Naive B cell (primary cell): Measurements from ENCODE around the gene PTGDS. TPM values are rescaled to one million over a fixed set of nuclear protein-coding genes. Genes with fewer than 3 reads are reported as not detected.
A peak's percentile ranks its signal among the peaks of the same experiment; 100 is the strongest.

Experiments
- ATAC-seq, 2 donors: fragments of 150-1000 bp; cut with Tn5 transposase; 2 replicates each; pipeline ENCODE4 v1.10.0; 2021; ENCODE audit warnings: low read depth in 2 of 2, mild to moderate bottlenecking in 2 of 2, moderate library complexity in 2 of 2
- DNase-seq: peaks from one replicate; pipeline ENCODE4 v3.0.0; 2022
- H3K27ac Mint-ChIP-seq, 6 donors: one replicate each; pipeline ENCODE4 v1.8.0; 2020 to 2022; ENCODE audit warnings: mild to moderate bottlenecking in 6 of 6, mixed read lengths in 6 of 6, moderate library complexity in 5 of 6, inconsistent platforms in 2 of 6
- H3K27me3 Mint-ChIP-seq, 3 donors: one replicate each; pipeline ENCODE4 v1.8.0; 2021 to 2022; ENCODE audit warnings: mixed read lengths in 3 of 3, mild to moderate bottlenecking in 1 of 3
- H3K36me3 Mint-ChIP-seq, 2 donors: one replicate each; pipeline ENCODE4 v1.8.0; 2020 to 2022; ENCODE audit warnings: mixed read lengths in 2 of 2, inconsistent platforms in 1 of 2, mild to moderate bottlenecking in 1 of 2
- H3K4me1 Mint-ChIP-seq, 3 donors: one replicate each; pipeline ENCODE4 v1.8.0; 2020 to 2022; ENCODE audit warnings: mixed read lengths in 3 of 3, inconsistent platforms in 1 of 3, mild to moderate bottlenecking in 1 of 3, moderate library complexity in 1 of 3
- H3K4me3 Mint-ChIP-seq, 8 donors: one replicate each; pipeline ENCODE4 v1.8.0; 2020 to 2022; ENCODE audit warnings: mild to moderate bottlenecking in 8 of 8, mixed read lengths in 8 of 8, moderate library complexity in 8 of 8, inconsistent platforms in 2 of 8
- H3K9me3 Mint-ChIP-seq, 7 donors: one replicate each; pipeline ENCODE4 v1.8.0; 2020 to 2022; ENCODE audit warnings: mixed read lengths in 7 of 7, mild to moderate bottlenecking in 5 of 7, inconsistent platforms in 2 of 7, moderate library complexity in 1 of 7
- polyA plus RNA-seq, 6 donors: library from polyadenylated mRNA; unstranded; fragments of 300-500 nt; fragmentation: Illumina TruSeq; gene quantifications; one replicate each; pipeline ENCODE4 v1.2.3, GENCODE V29; 2021; ENCODE audit warnings: low read depth in 6 of 6

The PTGDS gene
- polyA plus RNA-seq, 6 donors from 2014 or later = 0.41 to 1.4 TPM; not detected in 4

GRCh38 chr9:136942112-136942880 is 35.0 kb upstream of the PTGDS start:
- peak overlapping the region in 4 of 8 donors; percentile 15 to 80 (median 59) for H3K4me3 Mint-ChIP-seq
- peaks cover 4 to 6% of the 10 kb centered on the region in 2 donors for H3K36me3 Mint-ChIP-seq
- H3K4me1 Mint-ChIP-seq = peaks cover 6 to 13% (median 8%) of the 10 kb centered on the region in 3 donors
- no peaks in the 10 kb centered on the region for H3K9me3 Mint-ChIP-seq
- no peaks in the 10 kb centered on the region for H3K27me3 Mint-ChIP-seq
- H3K27ac Mint-ChIP-seq = peak overlapping the region in 1 of 6 donors; percentile 56
- no peak for ATAC-seq
- DNase-seq = no peak

- no peaks in the 10 kb centered on the region for H3K27me3 Mint-ChIP-seq
- peaks cover 6 to 13% (median 8%) of the 10 kb centered on the region in 3 donors for H3K4me1 Mint-ChIP-seq
- no peak for ATAC-seq
- H3K9me3 Mint-ChIP-seq = no peaks in the 10 kb centered on the region
- peak overlapping the region in 3 of 6 donors; percentile 26 to 76 (median 42) for H3K27ac Mint-ChIP-seq
- H3K4me3 Mint-ChIP-seq = peak overlapping the region in 4 of 8 donors; percentile 54 to 80 (median 65)
- DNase-seq = no peak
- H3K36me3 Mint-ChIP-seq = peaks cover 4 to 6% of the 10 kb centered on the region in 2 donors
Observed at GRCh38 chr9:136942881-136943230, 34.4 kb upstream of the PTGDS start.

- peak; percentile 18 for DNase-seq
- Mint-ChIP-seq H3K27me3 (no peaks in the 10 kb centered on the region), H3K9me3 (no peaks in the 10 kb centered on the region), H3K4me3 (peak overlapping the region; percentile 65 to 91 (median 77)), H3K27ac (peak overlapping the region in 3 of 6 donors; percentile 47 to 69 (median 62)), H3K4me1 (peaks cover 6 to 13% (median 8%) of the 10 kb centered on the region in 3 donors), H3K36me3 (peaks cover 4 to 6% of the 10 kb centered on the region in 2 donors)
- ATAC-seq = peak; percentile 6 to 16
Observed at GRCh38 chr9:136943291-136944211, 33.8 kb upstream of the PTGDS start.

- DNase-seq = no peak
- Mint-ChIP-seq H3K36me3 (peaks cover under 1 to 4% of the 10 kb centered on the region in 2 donors), H3K27me3 (no peaks in the 10 kb centered on the region), H3K9me3 (no peaks in the 10 kb centered on the region), H3K4me3 (peak overlapping the region in 4 of 8 donors; percentile 74 to 91 (median 78)), H3K27ac (peak overlapping the region in 1 of 6 donors; percentile 47), H3K4me1 (peaks cover 6 to 10% (median 10%) of the 10 kb centered on the region in 3 donors)
- ATAC-seq = peak; percentile 42 to 49
Observed at GRCh38 chr9:136944212-136944518, 33.1 kb upstream of the PTGDS start.

GRCh38 chr9:136944519-136945332 is 32.6 kb upstream of the PTGDS start, which contains the start of the genes C8G and FBXW5:
C8G (plus strand) TSS chr9:136945243; CDS start chr9:136945321, 78 bp downstream.
FBXW5 (minus strand) TSS chr9:136944738; CDS start chr9:136944083, 655 bp downstream.
- H3K4me1 Mint-ChIP-seq = peaks cover 8 to 10% (median 10%) of the 10 kb centered on the region in 3 donors
- H3K4me3 Mint-ChIP-seq = peak within 1 kb of the TSS; percentile 73 to 91 (median 80)
- H3K27me3 Mint-ChIP-seq = no peaks in the 10 kb centered on the region
- H3K27ac Mint-ChIP-seq = peak within 1 kb of the TSS in 5 of 6 donors; percentile 49 to 96 (median 87)
- no peaks in the 10 kb centered on the region for H3K9me3 Mint-ChIP-seq
- ATAC-seq (peak; percentile 81 to 84), DNase-seq (peak; percentile 96)
- no peaks in the 10 kb centered on the region for H3K36me3 Mint-ChIP-seq

GRCh38 chr9:136945333-136946227 is 31.7 kb upstream of the PTGDS start:
- Mint-ChIP-seq H3K36me3 (no peaks in the 10 kb centered on the region), H3K27ac (no peak overlapping the region), H3K4me1 (peaks cover 10 to 19% (median 12%) of the 10 kb centered on the region in 3 donors), H3K4me3 (peak overlapping the region in 3 of 8 donors; percentile 53 to 74 (median 73)), H3K9me3 (no peaks in the 10 kb centered on the region), H3K27me3 (no peaks in the 10 kb centered on the region)
- DNase-seq (no peak), ATAC-seq (no peak)

- H3K9me3 Mint-ChIP-seq = no peaks in the 10 kb centered on the region
- DNase-seq (no peak), ATAC-seq (no peak)
- H3K36me3 Mint-ChIP-seq = no peaks in the 10 kb centered on the region
- H3K4me1 Mint-ChIP-seq = peaks cover 10 to 20% (median 12%) of the 10 kb centered on the region in 3 donors
- H3K27ac Mint-ChIP-seq = no peak overlapping the region
- H3K4me3 Mint-ChIP-seq = peak overlapping the region in 2 of 8 donors; percentile 6 to 53
- no peaks in the 10 kb centered on the region for H3K27me3 Mint-ChIP-seq
Observed at GRCh38 chr9:136946228-136947027, 30.9 kb upstream of the PTGDS start.

- H3K9me3 Mint-ChIP-seq = no peaks in the 10 kb centered on the region
- H3K27me3 Mint-ChIP-seq = no peaks in the 10 kb centered on the region
- H3K27ac Mint-ChIP-seq = no peak overlapping the region
- peaks cover 8 to 20% (median 10%) of the 10 kb centered on the region in 3 donors for H3K4me1 Mint-ChIP-seq
- DNase-seq (no peak), ATAC-seq (no peak)
- no peaks in the 10 kb centered on the region for H3K36me3 Mint-ChIP-seq
- peak overlapping the region in 2 of 8 donors; percentile 31 to 38 for H3K4me3 Mint-ChIP-seq
Observed at GRCh38 chr9:136947028-136947891, 30.0 kb upstream of the PTGDS start.

GRCh38 chr9:136947955-136948510 is 29.3 kb upstream of the PTGDS start:
- ATAC-seq = no peak
- no peak for DNase-seq
- H3K27me3 Mint-ChIP-seq = no peaks in the 10 kb centered on the region
- peak overlapping the region in 2 of 6 donors; percentile 57 to 90 for H3K27ac Mint-ChIP-seq
- H3K9me3 Mint-ChIP-seq = no peaks in the 10 kb centered on the region
- no peaks in the 10 kb centered on the region for H3K36me3 Mint-ChIP-seq
- peak overlapping the region; percentile 47 to 88 (median 80) for H3K4me3 Mint-ChIP-seq
- peaks cover 8 to 20% (median 10%) of the 10 kb centered on the region in 3 donors for H3K4me1 Mint-ChIP-seq

GRCh38 chr9:136949239-136949816 is 28.0 kb upstream of the PTGDS start:
- no peak for DNase-seq

More at GRCh38 chr9:136949239-136949816, 28.0 kb upstream of the PTGDS start:
- Mint-ChIP-seq H3K36me3 (no peaks in the 10 kb centered on the region), H3K27me3 (no peaks in the 10 kb centered on the region), H3K4me1 (peaks cover 6 to 20% (median 8%) of the 10 kb centered on the region in 3 donors), H3K27ac (peak overlapping the region in 4 of 6 donors; percentile 59 to 89 (median 83)), H3K4me3 (peak overlapping the region; percentile 75 to 93 (median 84)), H3K9me3 (no peaks in the 10 kb centered on the region)
- no peak for ATAC-seq
